DND-41 (cell line): ENCODE data around the gene FAM184B.

Source experiments
- EZH2 ChIP-seq: IDR thresholded peaks from 3 replicates; pipeline ENCODE4 v1.6.1; 2012; ENCODE audit warnings: borderline replicate concordance, low read depth, mild to moderate bottlenecking, moderate library complexity, low read length, inconsistent platforms; ENCODE audit not compliant: severe bottlenecking
- TF ChIP-seq, protein P1 (sequence below): IDR thresholded peaks from 2 replicates; pipeline ENCODE4 v1.5.1; 2012; ENCODE audit warnings: borderline replicate concordance, low read length, moderate library complexity, mild to moderate bottlenecking; ENCODE audit not compliant: poor library complexity, severe bottlenecking; ENCODE audit errors: extremely low read depth

DNA sequence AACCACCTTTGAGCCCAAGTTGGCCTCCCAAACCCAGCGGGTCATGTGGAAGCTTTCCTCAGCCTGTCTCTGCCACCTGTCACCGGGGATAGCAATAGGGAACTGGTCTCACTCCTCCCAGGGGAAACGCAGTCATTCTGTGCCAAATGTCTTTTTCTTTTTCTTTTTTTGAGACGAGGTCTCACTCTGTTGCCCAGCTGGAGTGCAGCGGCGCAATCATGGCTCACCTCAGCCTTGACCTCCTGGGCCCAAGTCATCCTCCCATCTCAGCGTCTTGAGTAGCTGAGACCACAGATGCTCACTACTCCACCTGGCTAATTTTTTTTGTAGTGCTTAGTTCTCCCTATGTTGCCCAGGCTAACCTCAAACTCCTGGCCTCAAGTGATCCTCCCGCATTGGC lies 126.7 kb downstream of the FAM184B start:
- TF ChIP-seq, protein P1, sequence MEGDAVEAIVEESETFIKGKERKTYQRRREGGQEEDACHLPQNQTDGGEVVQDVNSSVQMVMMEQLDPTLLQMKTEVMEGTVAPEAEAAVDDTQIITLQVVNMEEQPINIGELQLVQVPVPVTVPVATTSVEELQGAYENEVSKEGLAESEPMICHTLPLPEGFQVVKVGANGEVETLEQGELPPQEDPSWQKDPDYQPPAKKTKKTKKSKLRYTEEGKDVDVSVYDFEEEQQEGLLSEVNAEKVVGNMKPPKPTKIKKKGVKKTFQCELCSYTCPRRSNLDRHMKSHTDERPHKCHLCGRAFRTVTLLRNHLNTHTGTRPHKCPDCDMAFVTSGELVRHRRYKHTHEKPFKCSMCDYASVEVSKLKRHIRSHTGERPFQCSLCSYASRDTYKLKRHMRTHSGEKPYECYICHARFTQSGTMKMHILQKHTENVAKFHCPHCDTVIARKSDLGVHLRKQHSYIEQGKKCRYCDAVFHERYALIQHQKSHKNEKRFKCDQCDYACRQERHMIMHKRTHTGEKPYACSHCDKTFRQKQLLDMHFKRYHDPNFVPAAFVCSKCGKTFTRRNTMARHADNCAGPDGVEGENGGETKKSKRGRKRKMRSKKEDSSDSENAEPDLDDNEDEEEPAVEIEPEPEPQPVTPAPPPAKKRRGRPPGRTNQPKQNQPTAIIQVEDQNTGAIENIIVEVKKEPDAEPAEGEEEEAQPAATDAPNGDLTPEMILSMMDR, result no peak
- TF ChIP-seq EZH2, result no peak
